DMS53 (cell line): ENCODE data around the gene TNFSF10.

Experiments
- DNase-seq: peaks from one replicate; lab custom pipeline; 2025; lab: John Stamatoyannopoulos, UW

TNFSF10 gene

DNA sequence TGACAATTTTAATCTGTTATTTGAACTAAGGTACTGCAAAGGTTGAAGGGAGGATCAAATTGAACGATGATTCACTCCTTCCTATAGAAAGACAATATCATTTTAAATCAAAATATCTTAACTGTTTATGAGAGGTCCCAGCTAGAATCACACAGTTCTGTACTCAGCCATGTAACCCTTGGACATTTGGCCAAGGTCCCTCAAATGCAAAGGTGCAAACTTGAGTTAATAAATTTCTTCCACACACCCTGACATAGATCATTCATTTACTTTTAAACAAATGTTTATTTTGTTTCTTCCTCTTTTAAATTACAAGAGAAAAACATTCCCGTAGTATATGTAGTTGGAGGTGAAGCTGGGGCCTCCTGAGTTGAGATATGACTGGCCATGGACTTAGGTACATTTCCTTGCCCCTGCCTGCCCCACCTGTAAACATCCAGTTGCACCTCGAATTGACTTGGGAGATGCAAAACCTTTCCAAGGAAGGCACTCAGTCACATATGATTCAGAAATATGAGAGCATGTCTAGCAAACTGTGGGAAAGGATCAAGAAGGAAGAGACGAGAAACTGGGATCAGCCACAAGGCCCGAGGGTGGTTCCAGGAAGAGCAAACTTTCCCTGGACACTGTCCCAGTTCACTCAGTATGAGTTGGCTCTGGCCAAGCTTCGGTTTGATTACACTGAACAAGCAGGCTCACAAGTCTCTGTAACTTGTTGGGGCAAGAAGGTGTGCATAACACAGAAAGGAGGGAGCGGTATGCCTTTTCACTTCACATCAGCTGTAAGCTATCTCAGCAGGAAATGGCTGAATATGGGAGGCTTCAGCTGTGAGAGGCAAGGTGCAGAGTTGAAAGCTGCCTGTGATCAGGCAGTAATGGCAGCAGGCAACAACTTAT is 6.7 kb downstream of the TNFSF10 start:
- no peak for DNase-seq

GRCh38 chr3:172515130-172515918 is 7.9 kb downstream of the TNFSF10 start:
- DNase-seq = no peak

DNA sequence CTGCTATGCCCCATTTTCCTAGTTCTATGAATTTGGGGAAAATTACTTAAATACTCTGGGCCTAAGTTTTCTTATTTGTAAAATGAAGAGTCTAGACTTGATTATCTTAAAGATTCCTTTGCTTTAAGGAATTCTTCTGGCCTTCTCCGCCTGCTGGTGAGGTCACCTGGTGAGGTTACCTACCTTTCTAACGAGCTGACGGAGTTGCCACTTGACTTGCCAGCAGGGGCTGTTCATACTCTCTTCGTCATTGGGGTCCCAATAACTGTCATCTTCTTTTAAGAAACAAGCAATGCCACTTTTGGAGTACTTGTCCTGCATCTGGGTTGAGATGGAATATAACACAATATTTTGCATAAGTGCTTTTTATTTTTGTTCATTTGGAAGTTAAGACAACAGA is 8.6 kb downstream of the TNFSF10 start:
- DNase-seq = no peak

GRCh38 chr3:172513488-172513887 is 9.7 kb downstream of the TNFSF10 start:
- DNase-seq = no peak

- DNase-seq = no peak
These were observed 11.2 kb downstream of the TNFSF10 start for GRCh38 chr3:172511783-172512762.

GRCh38 chr3:172506094-172506493 is 17.1 kb downstream of the TNFSF10 start:
- DNase-seq = no peak

DNA sequence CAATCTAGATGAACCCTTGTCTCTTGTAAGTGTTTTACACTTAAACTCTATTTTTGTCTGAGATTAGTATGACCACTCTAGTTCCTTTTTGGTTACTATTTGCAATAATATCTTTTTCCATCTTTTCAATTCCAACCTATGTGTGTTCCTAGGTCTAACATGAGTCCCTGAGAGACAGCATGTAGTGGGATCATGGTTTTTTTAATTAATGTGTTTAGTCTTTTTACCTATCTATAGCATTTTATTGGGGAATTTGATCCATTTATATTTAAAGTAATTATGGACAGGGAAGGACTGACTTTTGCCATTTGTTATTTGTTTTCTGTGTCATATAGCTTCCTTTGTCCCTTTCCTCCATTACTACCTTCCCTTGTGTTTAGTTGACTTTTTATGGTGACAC is 21.7 kb downstream of the TNFSF10 start:
- no peak for DNase-seq

DNA sequence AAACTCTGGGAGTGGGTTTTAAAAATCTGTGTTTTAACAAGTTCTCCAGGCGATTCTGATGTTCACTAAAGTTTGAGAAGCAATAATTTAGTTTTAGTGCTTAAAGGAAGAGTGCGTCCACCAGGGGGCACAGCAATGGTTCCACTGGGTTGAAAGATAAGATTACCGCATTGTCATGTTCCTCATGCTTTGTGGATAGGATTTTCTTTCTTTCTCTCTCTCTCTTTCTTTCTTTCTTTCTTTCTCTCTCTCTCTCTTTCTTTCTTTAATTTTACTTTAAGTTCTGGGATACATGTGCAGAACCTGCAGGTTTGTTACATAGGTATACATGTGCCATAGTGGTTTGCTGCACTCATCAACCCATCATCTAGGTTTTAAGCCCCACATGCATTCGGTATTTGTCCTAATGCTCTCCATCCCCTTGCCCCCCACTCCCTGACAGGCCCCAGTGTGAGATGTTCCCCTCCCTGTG is 33.0 kb downstream of the TNFSF10 start:
- peak; percentile 79 for DNase-seq

DNA sequence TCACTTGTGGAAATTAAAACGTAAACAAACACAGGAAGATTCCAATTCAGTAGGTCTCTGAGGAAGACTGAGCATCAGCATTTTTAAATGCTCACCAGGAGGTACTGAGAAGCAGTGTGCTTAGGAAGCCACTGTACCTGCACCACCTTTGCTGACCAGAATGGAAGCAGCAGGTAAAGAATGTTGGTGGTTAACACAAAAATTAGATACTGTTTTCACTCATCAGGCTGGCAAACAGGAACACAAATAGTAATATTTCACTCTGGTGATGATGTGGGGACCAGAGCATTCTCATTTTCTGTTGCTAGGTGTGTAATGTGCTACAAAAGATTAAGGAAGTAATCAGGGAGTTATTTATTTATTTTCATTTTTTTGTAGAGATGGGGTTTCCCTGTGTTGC is 45.1 kb downstream of the TNFSF10 start:
- DNase-seq = no peak

DNA sequence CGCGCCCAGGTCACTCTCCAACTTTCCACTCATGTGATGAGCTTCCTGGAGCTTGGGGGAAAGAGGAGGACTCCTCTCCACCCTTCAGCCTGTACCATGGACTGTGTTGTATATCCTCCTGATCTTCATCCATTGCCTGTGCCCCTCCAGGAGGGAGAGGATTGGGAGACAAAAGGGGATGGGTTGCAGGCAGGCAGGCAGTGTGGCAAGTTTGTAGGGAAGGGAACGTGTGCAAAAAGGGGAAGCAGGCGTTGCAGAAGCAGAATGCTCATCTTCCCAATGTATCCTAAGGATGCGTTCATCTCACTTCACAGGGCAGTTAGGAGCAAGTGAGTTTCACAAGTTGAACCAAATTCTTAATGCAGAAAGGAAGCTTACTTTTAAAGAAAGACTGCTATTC is 46.9 kb downstream of the TNFSF10 start:
- peak; percentile 7 for DNase-seq

DNA sequence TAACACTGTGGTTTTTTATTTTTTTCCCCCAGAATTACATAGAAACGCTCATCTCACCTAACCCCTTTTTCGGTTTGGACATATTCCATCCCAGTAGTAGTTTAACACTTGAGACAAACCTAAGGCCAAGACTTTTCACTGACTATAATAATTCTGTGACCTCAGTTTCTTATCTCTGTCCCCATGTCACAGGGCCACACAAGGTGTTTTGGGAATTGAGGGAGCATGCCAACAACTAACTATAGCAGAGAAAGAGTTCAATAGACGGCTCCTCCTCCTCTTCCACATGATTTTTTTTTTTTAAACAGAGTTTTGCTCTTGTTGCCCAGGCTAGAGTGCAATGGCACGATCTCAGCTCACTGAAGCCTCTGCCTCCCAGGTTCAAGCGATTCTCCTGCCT is 47.5 kb downstream of the TNFSF10 start:
- no peak for DNase-seq

DNA sequence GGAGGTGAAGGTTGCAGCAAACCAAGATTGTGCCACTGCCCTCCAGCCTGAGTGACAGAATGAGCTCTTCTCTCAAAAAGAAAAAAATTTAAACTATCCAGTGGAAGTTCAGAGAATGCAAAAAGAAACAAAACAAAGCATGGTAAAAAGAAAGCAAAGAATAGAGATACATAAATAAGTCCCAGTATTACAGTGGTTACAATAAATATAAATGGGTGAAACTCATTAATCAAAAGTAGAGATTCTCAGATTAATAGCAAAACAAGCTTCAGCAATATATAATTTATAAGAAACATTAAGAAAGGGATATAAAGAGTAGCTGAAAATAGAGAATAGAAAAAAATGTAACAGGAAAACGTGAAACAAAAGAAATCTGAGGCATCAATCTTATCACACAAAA is 51.3 kb downstream of the TNFSF10 start:
- DNase-seq = no peak

DNA sequence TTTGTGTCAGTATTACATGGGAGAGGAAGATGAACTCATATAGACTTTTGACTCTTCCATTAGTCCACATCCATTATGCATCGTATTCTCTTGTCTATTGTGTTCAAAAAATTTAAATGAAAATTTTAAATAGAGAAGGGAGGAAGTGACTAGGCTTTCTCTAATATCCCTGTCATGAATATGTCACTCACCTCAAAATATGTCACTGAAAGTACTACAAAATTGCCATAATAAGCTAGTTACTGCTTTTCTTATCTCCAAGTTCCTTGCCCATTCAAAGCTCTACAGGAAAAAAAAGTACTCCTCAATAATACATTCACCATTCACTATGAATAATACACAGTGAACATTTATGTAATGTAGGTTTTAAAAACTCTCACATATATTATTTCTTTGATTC is 52.6 kb downstream of the TNFSF10 start:
- DNase-seq = no peak

DNA sequence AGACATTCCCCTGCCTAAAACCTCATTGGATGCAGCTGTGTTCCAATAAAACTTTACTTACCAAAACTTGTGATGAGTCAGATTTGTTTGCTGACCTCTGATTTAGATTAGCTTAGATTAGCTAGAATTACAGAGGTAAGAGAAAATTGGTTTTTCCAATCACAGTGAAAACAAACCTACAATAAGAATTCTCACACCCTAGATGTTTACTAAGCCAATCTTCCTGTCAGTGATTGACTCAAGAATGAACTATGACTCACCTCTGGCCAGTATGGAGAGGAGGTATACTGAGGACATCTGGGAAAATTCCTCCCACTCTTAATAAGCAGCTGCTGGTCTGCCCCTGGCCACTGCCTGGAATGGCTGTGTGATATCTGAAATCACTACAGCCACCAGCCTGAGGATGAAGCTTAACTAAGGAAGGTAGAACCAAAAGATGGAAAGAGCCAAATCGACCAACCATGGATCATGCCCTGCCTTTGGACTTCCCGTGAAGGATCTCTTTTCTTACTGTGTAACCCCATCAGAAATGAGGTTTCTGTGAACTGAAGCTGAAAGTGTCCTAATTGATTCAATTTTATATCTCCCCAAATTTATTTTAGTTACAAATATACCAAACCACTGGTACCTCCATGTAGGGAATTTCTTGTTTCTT is 55.9 kb downstream of the TNFSF10 start:
- peak; percentile 35 for DNase-seq

DNA sequence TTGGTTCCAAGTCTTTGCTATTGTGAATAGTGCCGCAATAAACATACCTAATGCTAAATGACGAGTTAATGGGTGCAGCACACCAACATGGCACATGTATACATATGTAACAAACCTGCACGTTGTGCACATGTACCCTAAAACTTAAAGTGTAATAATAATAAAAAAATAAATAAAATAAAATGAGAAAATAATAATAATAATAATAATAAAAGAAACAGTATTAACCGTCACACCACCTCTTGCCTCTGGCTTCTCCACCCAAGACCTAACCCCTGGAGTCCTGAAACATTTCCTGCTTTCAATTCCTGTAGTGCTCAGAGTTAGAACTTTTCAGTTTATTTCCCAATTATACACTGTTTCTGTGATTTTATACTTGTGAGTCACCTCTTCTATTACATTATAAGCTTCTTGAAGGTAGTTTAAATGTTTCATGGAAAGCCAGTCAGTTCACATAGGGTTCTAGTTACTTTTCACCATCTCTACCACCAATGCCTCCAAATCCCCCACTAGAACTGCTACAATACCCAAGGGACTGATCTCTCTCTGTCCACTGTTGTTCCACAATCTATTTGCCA is 56.6 kb downstream of the TNFSF10 start:
- no peak for DNase-seq

GRCh38 chr3:172465281-172465680 is 57.9 kb downstream of the TNFSF10 start:
- no peak for DNase-seq

DNA sequence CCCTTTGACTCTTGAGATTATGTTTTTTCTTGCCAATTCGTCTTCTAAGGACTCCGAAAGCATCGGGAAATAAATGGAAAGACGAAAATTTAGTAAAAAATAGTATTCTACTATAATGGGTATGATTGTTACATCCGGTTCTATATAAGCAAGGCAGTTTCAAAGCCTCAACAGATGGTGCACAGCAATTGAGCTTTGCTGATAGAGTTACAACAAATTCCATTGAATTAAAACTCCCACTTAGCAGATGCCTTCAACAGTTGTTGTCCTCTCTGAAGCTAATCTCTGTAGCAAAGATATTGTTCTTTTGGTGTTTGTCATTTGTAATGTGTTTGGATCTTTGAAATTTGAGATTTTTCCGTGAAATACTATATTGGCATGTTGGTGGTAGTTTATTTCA is 58.9 kb downstream of the TNFSF10 start:
- DNase-seq = no peak

- DNase-seq = peak; percentile 61
These were observed 61.6 kb downstream of the TNFSF10 start for GRCh38 chr3:172461530-172462138.

- no peak for DNase-seq
These were observed 66.8 kb downstream of the TNFSF10 start for GRCh38 chr3:172456404-172456803.
